Measurements from ENCODE around the gene ACTR3C.
A peak's percentile ranks its signal among the peaks of the same experiment; 100 is the strongest.
"Not testable (repeated sequence)": the region's sequence is repeated elsewhere in the genome, so short reads cannot be mapped to it uniquely, and the experiment has no call there.

ACTR3C gene

GRCh38 chr7:150336746-150337145, 13.4 kb upstream of the ACTR3C start:
- no peak for DNase-seq (ENCODE audit: low read depth in 2 of 2)

GRCh38 chr7:150335774-150336112, 12.4 kb upstream of the ACTR3C start:
- DNase-seq (ENCODE audit: low read depth in 2 of 2): no peak

DNA sequence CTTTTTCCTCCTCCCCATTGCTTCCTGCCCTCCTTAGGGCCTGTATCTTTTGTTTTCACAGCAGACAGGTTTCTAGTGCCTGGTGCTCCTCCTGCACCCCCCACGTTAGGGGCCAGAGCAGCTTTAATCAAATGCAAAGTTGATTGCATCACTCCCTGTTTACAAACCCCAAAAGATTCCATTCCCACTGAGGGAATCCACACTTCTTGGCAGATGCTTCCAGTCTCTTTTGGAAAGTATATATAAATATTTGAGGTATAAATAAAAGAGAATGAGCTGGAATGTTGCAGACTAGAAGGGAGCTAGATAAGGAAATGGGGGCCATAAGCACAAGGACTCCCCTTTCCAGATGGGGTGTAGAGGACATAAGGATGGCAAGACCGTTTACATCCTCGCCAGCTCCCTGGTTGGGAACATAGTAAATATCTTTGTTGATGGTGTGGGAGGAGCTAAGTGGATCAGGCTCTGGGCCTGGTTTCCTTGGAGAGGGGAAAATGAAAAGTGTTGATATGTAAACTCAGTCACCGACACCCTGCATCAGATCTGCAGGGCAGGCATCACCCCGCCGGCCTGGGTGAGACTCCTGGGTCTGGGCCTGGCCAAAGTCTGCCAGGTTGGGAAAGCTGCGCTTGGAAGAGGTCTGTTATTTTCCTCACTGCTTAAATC, 11.9 kb upstream of the ACTR3C start:
- no peak for DNase-seq (ENCODE audit: low read depth in 2 of 2)

GRCh38 chr7:150334108-150334507, 10.8 kb upstream of the ACTR3C start:
- DNase-seq (ENCODE audit: low read depth in 2 of 2): no peak

DNA sequence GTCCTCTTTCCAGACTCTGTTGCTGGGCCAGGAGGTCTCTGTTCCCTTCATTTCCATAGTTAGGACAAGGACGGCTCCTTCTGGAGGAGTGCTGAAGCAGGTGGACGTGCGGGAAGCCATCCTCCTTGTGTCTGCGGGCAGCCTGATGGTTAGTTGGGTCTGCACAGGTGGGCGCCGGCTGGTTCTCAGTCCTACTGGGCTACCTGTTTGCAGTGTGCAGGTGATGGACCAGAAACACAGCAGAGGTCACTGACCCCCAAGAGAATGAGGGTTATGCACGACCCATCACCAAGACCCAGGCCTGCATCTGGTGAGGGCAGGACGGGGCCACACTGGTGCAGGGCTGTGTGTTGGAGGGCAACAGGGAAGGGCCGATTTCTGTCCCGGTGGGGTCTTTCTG, 10.3 kb upstream of the ACTR3C start:
- DNase-seq (ENCODE audit: low read depth in 2 of 2): no peak

GRCh38 chr7:150332852-150333635, 9.7 kb upstream of the ACTR3C start:
- DNase-seq (ENCODE audit: low read depth in 2 of 2): no peak

GRCh38 chr7:150330211-150330885, 7.0 kb upstream of the ACTR3C start:
- DNase-seq (ENCODE audit: low read depth in 2 of 2): no peak

- DNase-seq (ENCODE audit: low read depth in 2 of 2): no peak
Measured at GRCh38 chr7:150329331-150330120, 6.2 kb upstream of the ACTR3C start.

GRCh38 chr7:150327308-150327707, 4.0 kb upstream of the ACTR3C start:
- DNase-seq (ENCODE audit: low read depth in 2 of 2): no peak

DNA sequence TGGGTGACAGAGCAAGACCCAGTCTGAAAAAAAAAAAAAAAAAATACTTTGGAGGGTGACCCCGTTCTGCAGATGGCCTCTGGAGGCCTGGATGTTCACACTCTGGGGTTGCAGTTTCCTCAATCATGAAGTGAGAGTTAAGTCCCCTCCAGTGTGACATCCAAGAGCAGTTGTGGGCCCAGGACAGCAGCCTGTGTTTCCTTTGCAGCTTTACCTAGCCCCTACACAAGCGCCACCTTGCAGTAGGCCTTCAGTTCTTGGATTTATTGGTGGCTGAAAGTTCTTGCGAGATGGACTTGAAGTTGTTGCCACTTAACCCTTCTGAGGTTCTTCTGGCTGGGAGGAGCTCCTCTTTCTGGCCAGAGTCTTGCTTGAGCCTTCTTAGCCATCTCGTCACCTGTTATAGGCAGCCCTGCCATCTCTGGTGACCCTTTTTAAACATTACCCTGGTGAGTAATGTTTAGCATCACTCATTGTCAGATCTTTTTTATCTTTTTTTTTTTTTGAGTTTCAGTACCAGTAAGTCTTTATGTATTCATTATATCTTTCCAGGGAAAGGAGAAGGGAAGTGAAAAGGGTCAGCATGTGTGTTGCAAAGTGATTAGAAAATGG, 3.4 kb upstream of the ACTR3C start:
- no peak for DNase-seq (ENCODE audit: low read depth in 2 of 2)

DNA sequence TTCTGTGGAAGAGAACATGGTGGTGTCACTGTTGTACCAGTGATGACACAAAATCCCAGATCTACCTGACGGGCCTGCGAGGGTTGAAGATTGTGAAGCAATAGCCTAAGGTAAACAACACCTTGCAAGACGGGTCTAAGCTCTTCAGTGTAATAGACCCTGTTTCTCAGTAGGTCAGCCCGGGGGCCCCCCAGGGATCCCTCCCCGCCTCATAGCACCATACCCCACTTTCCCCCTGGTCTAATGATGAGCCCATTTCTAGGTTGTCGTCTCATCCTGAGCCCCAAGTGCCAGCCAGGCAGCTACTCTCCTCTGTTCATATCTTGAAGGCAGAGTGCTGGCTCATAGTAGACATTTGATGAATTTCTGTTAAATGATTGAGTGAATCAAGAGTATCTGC, 2.6 kb upstream of the ACTR3C start:
- DNase-seq (ENCODE audit: low read depth in 2 of 2): no peak

- DNase-seq (ENCODE audit: low read depth in 2 of 2): no peak
Measured at GRCh38 chr7:150325110-150325611, 1.8 kb upstream of the ACTR3C start.

GRCh38 chr7:150324373-150324961, 1.1 kb upstream of the ACTR3C start:
- DNase-seq (ENCODE audit: low read depth in 2 of 2): no peak

GRCh38 chr7:150323682-150324372, 482 bp upstream of the ACTR3C start:
- DNase-seq (ENCODE audit: low read depth in 2 of 2): no peak

- peak; percentile 37 to 39 for DNase-seq (ENCODE audit: low read depth in 2 of 2)
Measured at GRCh38 chr7:150322114-150322832, 1.1 kb downstream of the ACTR3C start.

GRCh38 chr7:150321788-150322113, 1.6 kb downstream of the ACTR3C start:
- DNase-seq (ENCODE audit: low read depth in 2 of 2): no peak

DNA sequence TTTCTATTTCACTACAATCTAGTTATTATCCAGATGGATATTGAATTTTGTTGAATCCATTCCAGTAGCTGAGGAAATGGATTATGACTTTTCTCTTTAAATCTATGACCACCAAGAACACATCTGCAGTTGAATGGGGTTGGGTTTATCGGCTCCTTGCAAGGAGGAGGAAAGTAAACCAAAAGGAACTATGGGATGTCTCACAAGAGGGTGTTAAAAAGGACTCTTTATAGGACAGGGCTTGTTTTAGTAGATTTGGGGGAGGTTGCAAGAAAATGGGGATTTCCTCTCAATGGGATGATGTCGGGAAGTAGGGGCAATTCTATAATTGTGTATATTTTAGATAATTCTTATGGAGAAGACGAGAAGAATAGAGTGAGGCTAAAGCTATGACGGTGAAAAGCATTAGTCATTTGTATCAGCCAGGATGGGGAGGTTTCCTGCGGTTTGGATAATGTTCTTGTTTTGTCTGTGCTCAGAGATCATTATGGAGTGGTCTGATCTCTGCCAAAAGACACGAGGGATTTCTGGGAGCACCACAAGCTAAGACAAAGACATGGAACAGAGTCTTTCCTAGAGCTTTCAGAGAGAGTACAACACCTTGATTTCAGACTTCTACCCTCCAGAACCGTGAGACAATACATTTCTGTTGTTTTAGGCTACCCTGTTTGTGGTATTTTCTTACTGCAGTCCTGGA, 5.4 kb downstream of the ACTR3C start:
- DNase-seq (ENCODE audit: low read depth in 2 of 2): no peak

GRCh38 chr7:150316987-150317386, 6.4 kb downstream of the ACTR3C start:
- DNase-seq (ENCODE audit: low read depth in 2 of 2): not testable (repeated sequence)

DNA sequence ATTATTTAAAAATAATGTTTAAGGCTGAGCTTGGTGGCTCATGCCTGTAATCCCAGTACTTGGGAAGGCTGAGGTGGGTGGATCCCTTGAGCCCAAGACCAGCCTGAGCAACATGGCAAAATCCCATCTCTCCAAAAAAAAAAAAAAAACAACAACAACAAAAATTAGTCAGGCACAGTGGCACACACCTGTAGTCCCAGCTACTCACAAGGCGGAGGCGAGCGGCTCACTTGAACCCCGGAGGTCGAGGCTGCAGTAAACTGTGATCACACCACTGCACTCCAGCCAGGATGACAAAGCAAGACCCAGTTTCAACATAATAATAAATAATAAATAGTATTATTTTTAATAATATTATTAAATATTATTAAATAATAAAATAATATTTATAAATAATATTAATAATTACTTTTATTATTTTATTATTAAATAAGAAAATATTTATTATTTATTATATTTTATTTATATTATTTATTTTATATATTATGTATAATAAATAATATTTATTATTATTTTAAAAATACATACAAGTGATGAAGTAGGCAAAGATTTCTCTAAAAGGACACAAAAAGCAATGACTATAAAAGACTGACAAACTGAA, 8.6 kb downstream of the ACTR3C start:
- DNase-seq (ENCODE audit: low read depth in 2 of 2): no peak
